Activated CD8-positive, alpha-beta memory T cell treated with anti-CD3 and anti-CD28 coated beads, Interleukin-2, amount 50 U/mL, for 48 hours (primary cell): Measurements from ENCODE around the gene LPGAT1.

Experiments used
- DNase-seq: peaks from one replicate; pipeline ENCODE4 v3.0.0-alpha.2; 2020

The LPGAT1 gene

DNA sequence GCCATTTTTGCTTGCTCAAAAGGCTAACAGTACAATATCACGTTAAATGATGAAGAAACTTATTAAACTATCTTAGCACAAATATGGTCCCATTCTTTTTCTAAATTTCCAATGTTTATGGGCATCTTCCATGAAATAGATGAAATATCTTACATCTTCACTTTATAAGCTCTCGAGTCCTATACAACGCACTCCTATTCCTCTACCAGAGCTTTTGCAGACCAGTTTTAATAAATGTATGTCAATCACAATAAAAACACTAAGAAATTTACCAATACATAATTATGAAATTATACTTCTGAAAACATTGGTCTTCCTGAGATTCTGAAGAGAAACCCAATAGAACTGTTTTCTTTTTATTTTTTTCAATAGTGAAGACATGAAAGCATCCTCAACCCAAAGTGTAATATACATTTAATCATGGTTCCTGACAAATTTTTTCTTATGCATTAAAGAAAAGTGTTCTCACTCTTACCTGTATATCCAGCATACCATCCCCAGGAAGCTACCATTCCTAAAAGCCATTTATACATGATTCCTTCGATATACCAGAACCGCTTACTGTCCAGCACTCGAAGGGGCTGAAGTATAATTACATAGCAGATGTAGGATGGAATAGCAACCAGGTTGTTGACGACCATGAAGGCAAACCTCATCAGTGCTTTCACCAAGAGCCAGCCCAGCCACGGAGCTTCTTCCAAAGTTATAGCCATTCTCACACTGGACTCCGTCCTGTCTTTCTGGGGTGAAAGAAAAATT, 1.8 kb downstream of the LPGAT1 start:
- no peak for DNase-seq

DNA sequence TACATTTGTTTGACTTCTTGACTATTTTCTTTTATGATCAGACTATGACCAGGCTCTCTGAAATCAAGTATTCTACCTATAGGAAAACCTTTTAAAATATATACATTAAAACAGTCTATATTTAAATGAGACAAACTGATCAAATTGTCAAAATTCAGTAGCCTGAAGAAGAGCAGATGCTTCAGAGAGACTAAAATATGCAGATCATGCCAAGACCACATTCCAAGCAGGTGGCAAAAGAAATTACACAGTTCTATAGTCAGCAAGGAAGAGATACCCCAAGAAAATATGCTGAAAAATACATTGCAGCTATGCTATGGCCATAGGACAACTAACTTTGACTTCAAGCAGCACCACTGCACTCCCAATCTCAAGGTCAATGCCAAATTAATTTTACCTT, 3.5 kb downstream of the LPGAT1 start:
- DNase-seq, result no peak

DNA sequence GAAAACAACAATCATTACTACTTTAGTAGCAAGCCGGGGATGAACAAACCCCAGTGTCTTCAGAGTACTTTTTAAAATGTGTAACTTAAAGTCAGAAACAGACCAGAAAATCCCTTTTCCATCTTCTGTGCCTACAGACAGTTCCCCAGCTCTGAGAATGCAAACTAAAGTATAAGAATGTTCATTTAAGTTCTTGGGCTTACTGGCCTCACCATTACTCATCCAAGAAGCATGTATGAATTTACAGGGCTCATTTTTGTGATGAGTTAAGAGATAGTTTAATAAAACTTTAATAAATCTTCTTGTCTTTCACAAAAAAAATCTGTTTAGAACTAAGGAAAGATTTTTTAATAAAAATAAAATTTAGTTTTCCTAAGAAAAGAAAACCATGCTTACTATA, 4.6 kb downstream of the LPGAT1 start:
- no peak for DNase-seq

DNA sequence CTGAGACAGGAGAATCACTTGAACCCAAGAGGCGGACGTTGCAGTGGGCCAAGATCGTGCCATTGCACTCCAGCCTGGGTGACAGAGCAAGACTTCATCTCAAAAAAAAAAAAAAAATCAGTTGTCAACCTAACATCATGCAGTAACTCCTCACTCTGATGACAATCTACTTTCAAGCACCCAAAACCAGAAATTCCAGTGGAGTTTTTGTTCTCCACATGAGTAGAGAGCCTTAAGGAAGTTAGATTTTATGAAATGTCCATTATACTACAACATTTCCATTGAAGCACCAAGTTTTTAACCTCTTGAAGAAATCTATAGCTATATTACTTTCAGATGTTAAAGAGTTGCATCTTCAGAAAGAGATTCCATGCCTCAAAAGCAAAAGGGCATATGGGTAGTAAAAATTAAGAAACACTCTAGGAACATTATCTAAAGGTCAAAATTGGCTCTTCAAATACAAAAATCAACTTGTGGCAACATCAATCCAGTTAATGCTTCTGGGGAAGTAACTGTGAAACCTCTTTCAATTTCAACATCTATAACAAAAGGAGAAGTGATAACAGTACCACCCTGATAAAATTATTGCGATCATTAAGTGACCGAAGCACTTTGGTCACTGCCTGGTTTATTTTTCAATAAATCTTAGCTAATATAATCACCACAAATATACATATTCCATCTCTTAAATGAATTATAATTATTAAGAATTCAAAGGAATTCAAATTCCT, 7.7 kb downstream of the LPGAT1 start:
- no peak for DNase-seq

DNA sequence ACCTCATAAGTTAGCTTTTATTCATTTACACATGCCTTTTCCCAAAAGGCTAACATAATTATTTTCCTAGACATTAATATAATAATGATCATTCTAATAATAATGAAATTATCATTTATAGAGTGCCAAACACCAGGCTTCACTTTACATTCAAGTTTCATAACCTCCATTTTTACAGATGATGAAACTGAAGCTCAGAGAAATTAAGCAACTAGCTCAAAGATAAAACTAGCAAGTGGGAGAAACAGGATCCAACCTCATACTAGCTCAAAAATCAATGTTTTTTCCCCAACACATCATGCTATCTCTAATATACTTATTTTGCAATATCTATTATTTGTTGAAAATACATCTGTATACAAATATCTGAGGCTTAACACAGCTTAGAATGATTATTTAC, 14.0 kb downstream of the LPGAT1 start:
- DNase-seq, result no peak

DNA sequence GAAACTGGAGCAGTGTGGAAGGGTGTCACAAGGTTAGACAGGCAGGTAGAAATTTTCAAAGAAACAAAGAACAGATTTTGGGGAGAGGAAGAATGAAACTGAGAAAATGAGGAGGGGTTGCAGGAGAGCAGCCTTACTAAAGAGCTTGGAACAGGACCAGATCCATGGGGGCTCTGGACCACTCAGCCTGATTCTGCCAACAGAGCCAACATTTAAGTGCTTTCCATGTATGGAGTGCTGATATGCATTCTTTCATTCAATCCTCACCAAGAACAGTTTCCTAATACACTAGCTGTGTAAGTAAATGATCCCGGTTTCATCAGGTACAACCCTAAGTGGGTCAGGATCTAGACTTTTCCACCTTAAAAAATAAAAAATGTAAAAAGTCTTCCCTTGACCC, 16.2 kb downstream of the LPGAT1 start:
- DNase-seq, result no peak

DNA sequence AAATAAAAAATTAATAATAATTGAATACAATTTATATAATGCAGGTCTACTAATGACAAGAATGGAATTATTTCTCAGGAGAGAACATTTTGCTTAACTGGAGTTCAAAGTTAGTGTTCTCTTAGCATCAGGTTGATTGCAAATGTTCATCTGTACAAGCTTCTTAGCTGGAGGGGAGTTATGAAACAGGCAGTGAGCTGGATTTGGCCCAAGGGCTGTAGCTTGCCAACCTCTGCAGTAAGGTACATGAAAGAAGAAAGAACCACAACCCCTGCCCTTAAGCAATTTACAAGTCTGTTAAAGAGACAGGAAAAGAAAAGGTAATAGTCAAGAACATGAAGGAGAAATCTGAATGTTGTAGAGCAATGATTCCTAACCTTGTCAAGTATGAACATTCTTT, 17.0 kb downstream of the LPGAT1 start:
- DNase-seq, result no peak

DNA sequence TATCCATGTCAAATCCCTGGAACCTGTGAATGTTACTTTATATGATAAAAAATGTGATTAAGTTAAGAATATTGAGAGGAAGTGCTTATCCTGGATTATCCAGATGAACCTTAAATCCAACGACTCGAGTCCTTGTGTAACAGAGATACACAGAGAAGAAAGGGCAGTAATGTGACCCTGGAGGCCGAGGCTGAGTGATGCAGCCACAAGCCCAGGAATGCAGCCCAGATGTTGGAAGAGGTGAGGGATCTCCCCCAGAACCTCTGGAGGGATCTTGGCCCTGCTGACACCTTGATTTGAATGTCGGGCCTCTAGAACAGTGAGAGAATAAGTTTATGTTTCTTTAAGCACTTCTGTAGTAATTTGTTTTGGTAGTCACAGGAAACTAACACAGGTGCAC, 18.0 kb downstream of the LPGAT1 start:
- no peak for DNase-seq

DNA sequence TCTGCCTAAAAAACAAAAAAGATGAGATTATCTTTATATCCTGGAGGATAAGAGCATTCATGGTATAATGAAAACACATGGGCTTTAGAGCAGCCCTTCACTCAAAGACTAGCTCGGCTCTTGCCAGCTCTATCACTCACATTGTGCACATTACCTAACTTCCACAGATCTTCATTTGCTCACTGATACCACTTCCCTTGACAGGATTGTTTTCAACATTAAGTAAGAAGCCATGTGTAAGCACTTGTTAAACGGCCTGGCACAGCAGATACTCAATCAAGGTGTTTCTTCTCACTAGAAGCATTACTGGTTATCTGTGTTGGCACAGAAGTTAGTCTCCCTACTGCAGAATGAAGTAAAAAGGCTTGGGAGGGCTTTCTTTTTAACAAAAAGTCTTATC, 18.7 kb downstream of the LPGAT1 start:
- DNase-seq, result no peak

DNA sequence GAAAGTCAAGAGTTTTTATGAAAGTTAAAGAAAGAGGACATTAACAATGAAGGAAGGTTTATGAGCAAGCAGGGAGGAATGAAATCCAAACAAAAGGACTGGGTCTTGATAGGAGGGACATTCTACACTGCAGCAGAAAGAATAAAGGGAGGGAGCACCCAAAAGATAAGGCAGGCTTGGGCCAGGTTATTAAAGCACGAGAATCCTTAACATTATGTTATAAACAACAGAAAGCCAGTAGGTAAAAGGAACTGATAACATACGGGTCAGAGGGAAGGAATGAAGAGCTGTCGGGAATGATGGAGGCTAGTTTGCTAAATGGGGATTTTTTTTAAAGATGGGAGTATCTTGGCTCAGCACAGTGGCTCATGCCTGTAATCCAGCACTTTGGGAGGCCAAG, 19.4 kb downstream of the LPGAT1 start:
- no peak for DNase-seq

DNA sequence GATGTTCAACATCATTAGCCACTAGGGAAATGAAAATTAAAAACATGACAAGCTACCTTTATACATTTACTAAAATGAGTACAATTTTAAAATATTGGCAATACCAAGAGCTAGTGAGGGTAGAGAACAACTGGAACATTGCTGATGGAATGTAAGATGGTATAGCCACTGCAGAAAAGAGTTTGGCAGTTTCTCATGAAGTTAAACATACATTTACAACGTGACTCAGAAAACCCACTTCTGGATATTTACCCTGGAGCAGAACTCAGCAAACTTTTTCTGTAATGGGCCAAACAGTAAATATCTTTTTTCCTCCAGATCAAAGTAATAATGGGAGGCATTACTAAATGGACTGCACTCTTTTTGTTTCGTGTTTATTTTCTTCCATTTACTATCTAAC, 22.1 kb downstream of the LPGAT1 start:
- DNase-seq, result no peak

DNA sequence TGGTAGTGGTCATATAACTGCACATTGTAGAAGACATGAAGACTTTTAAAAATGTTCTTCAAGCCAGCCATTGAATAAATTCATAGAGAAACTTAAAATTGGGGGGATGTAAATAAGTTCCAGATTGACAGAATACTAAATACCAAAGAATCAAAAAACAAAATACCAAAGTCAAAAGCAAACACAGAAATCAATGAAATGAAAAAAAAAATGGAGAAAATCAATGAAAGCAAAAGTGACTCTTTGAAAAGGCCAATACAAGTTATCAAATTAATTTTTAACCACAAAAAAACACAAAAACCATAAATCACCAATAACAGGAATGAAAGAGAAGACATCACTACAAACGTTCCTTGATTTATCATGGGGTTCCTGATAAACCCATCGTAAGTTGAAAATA, 25.6 kb downstream of the LPGAT1 start:
- DNase-seq, result no peak

DNA sequence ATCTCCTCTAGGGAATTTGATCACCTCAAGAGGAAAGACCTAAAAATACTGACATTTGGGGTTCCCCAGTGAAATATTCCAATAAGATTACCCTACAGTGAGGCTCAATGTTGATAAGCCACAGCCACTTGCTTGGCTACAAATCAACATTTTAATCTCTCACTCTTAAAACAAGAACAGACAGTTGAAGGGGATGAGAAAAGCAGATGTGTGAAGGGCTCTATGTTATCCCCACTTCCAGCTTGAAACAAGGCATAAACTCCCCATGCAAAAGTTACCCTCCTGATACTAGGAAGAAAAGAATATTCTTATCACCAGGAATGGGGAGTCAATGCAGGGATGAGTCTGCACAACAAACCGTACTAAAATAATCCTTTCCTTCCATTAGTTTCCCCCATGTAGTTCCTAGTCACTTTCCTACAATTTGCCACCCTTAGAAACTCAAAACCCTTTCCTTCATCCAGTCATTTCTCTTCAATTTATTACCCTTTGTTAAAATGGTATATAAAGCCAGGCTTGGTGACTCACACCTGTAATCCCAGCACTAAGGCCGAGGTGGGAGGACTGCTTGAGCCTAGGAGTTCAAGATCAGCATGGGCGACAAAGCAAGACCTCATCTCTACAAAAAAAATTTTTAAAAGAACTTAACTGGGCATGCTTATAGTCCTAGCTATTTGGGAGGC, 29.5 kb downstream of the LPGAT1 start:
- no peak for DNase-seq

DNA sequence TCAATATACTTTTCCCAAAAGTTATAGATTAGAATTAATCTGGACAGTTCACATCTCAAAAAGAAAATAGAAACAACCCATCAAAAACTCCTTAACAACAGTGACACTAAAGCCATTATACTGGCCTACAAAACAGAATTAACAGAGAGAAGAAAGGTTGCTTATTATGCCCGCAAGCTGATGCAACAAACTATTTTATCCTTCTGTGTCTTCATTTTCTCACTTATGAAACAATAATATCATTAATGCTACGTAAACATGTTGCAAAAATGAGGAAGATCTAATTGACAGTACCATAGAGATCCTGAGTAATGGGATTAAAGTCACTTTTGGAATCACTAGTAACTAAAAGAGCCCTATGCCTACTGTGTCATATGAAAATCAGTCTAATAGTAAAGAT, 32.6 kb downstream of the LPGAT1 start:
- DNase-seq, result no peak

DNA sequence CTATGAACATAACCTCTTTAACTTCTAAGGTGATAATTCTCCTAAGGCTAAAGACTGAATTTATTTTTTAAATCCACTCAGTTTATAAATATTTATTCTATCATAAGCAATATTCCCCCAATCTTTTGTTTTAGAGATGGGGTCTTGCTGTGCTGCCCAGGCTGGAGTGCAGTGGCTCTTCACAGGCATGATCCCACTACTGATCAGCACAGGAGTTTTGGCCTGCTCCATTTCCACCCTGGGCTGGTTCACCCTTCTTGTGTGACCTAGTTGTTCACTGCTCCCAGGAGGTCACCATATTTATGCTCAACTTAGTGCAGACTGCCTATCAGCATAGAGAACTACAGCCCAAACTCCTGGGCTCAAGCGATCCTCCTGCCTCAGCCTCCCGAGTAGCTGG, 38.6 kb downstream of the LPGAT1 start:
- no peak for DNase-seq

DNA sequence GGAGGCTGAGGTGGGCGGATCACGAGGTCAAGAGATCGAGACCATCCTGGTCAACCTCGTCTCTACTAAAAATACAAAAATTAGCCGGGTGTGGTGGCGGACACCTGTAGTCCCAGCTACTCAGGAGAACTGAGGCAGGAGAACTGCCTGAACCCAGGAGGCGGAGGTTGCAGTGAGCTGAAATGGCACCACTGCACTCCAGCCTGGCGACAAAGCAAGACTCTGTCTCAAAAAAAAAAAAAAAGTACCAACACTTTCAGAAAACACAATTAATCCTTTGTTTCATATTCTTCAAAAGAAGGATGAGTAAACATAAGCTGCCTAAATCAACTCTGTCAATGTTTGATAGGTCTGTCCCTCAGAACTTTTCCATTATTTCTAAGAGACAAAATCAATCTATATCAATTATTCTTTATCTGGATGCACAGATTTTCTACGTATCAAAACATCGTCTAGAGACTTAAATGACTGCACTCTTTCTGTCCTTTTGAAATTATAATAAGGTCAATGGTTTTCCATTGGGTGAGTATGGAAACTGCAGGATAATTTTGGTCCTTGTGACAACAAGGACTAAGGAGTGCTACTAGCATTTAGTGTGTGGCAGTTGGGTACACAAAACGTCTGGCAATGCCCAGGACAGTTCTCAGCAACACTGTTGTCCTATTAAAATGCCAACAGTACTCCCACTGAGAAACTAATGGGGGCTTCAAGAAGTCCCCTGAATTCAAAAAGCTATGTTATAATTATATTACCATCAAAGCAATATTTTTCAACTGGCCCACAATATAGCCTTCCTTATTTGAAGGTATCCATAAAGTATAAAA, 40.7 kb downstream of the LPGAT1 start:
- DNase-seq, result no peak

DNA sequence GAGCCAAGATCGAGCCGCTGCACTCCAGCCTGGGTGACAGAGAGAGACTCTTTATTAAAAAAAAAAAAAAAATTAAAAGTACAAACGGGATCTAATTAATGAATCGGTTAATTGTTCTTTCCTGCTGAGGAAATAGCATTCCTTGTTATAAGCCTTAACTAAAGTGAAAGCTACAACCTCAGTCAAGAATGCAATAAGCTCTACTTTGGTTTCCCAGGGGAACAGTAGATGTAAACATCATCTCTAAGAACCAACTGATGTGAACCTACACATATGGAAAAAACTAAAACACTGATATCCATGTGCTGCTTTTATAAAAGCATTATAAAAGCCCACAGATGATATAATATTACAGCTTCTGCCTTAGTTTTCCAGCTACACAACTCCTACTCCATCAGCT, 41.9 kb downstream of the LPGAT1 start:
- DNase-seq, result no peak

DNA sequence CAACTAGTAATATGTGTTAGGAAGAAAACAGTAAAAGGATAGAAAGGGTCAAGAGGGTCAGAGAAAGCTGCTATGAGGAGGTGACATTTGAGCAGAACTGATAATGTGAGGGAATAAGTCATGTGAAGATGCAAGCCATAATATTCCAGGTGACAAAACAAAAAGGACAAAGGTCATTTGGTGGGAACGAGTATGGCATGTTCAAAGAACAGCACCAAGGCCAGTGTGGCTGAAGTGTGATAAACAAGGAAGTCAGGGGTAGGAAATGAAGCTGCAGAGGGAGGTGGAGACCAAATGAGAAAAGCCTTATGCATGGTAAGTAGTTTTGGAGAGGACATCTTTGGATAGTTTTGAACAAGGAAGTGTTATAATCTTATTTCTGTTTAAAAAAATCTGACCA, 46.7 kb downstream of the LPGAT1 start:
- DNase-seq, result no peak

DNA sequence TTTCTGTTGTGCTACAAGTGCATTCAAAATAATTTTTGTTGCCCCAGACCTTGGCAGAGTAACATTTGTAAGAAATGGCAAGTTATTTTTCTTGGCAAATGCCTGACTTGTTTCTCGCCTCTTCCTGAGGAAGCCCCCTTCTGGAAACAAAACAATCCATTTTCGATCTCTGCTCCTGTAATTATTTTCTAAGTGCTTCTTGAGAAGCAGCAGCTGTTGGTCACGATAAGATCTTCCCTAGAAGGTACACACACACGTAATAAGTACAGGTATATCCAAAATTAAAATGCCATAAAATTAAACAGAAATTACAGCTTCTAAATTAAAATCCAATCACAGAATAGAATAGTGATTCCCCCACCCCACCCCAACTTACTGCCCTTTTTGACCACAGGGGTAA, 47.3 kb downstream of the LPGAT1 start:
- DNase-seq, result no peak

DNA sequence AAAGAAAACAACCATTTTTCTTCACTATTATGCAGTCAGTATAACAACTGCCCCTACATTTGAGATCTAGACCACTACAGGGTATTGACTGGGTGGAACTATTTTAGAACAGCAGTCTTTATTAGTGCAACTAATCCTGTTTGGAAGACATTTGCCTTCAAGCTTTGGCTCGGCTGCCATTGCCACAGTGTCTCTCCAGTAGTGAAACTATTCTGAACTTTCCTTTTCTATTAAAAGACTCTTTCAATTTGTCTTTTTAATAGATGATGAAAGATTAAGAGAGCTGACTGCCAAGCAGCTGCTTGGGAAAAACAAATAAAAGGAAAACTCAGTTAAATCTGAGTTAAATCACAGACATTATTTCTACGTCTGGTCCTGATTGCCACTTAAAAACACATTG, 49.3 kb downstream of the LPGAT1 start:
- no peak for DNase-seq

DNA sequence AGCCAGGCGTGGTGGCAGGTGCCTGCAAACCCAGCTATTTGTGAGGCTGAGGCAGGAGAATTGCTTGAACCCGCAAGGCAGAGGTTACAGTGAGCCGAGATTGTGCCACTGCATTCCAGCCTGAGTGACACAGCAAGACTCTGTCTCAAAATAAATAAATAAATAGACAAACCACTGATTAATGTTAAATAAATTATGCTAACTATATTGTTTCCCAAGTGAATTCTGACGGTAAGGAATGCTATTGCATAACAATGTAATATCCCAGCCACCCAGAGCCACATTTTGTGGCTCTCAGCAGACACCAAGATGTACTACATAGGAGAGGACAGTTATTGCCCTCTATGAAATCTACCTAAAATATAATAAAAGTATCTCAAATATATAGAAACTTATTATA, 55.4 kb downstream of the LPGAT1 start:
- no peak for DNase-seq

DNA sequence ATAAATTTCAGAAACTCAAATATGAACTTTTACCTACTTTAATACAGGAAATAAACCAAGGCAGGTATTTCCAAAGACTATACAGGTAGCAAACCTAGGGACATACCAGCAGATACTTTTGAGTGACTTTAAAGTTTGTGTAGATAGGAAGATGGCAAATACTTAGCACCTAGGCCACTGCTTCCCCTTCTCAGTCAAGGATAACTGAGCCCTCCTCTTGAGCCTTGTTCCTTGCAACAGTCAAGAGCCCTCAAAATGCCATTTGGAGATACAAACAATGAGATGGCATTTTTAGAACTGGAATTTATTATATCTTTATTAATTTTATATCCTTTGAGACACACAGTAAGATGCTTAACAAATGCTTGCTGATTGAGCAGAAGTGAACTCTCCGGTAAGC, 65.9 kb downstream of the LPGAT1 start:
- no peak for DNase-seq

DNA sequence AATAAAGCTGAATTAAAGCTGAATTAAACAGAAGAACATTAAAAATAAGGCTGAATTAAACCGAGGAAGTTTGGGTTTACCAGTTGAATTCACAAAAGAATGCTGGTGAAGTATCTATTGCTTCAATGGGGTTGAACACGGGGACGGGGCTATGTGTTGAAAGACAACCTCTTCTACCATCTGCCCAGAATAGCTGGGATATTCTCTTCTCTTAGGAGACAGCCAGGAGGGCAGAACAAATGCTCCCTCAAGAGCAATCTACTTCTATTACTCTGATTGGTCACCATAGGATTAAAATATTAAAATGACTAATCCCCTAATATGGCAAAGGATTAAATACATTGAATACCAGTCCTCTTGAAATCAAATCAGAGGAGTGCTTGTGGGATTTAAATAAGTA, 68.4 kb downstream of the LPGAT1 start:
- DNase-seq, result no peak
